GM12864 (cell line): Measurements from ENCODE around the gene MALAT1.

Experiments used
- DNase-seq: peaks from one replicate; pipeline ENCODE4 v3.0.0-alpha.2; 2011; ENCODE audit warnings: low read depth
- H3K4me3 ChIP-seq: 2 replicates; pipeline ENCODE4 v1.5.1; 2011; ENCODE audit warnings: mild to moderate bottlenecking, low read depth, low read length, control low read depth
- TF ChIP-seq, protein P1 (sequence below): IDR thresholded peaks from 2 replicates; pipeline ENCODE4 v1.5.1; 2011; ENCODE audit warnings: low read depth, mild to moderate bottlenecking, moderate library complexity, low read length, control low read depth, inconsistent platforms; ENCODE audit errors: missing control alignments

Gene MALAT1

DNA sequence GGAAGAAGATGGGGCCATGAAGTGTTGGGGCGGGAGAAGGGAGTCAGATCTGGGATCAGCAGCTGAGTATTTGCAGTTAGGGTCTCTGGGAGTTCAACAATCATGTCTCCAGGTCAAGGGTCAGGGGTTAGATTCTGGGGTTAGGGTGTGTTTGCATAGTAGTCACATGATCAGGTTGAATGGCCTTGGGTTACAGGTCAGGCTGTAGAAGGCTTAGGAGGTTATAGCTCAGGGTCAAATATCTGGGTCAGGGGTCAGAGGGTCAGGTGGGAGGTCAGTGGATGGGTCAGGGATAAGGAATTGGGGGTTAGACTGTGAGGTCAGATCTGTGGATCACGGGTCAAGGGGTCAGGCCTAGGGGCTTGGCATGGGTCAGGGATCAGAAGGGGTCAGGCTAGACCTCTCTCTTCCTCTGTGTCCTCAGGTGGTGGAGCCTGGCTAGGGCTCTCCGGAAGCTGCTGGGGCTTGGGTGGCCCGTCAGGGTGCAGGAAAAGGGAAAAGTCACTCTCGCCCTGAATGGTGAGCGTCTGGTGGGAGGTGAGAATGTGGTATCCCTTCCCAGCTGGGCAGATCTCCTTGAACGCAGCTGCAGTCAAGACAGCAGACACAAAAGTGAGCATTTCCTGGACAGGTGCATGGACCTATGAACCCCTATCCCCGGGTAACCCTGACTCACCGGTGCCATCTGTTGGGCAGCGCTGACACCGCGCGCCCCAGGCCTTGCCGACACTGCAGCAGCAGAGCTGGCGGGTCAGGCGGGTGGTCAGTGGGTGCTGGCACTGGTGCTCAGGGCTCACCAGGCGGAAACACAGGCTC is 52.9 kb downstream of the MALAT1 start:
- DNase-seq, result peak; percentile 37
- TF ChIP-seq, protein P1, sequence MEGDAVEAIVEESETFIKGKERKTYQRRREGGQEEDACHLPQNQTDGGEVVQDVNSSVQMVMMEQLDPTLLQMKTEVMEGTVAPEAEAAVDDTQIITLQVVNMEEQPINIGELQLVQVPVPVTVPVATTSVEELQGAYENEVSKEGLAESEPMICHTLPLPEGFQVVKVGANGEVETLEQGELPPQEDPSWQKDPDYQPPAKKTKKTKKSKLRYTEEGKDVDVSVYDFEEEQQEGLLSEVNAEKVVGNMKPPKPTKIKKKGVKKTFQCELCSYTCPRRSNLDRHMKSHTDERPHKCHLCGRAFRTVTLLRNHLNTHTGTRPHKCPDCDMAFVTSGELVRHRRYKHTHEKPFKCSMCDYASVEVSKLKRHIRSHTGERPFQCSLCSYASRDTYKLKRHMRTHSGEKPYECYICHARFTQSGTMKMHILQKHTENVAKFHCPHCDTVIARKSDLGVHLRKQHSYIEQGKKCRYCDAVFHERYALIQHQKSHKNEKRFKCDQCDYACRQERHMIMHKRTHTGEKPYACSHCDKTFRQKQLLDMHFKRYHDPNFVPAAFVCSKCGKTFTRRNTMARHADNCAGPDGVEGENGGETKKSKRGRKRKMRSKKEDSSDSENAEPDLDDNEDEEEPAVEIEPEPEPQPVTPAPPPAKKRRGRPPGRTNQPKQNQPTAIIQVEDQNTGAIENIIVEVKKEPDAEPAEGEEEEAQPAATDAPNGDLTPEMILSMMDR, result peak; percentile 75
- no peak overlapping the region for H3K4me3 ChIP-seq

DNA sequence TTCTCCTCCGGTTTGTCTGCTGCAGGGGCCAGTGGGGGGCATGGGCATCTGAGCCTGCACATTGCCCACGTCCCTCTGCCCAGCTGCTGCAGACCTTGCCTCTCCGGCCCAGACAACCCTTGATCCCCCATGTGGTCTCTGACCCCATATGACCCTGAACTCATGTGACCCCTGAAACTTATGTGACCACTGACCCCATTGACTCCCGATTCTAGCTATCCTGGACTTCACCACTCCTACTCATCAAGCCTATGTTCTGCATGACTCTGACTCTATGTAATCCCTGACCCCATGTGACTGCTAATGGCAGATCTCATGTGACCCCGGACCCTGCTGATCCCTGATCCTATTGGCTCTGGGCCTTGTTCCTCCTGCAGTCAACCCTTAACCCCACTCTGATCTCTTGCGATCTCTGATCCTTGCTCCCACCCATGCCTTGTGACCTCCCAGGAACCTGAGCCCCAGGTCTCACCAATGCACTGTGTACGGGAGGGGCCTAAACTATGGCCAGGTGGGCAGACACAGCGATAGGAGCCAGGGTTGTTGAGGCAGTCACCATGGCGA is 53.6 kb downstream of the MALAT1 start:
- no peak for DNase-seq
- TF ChIP-seq, protein P1, result no peak
- no peak overlapping the region for H3K4me3 ChIP-seq

DNA sequence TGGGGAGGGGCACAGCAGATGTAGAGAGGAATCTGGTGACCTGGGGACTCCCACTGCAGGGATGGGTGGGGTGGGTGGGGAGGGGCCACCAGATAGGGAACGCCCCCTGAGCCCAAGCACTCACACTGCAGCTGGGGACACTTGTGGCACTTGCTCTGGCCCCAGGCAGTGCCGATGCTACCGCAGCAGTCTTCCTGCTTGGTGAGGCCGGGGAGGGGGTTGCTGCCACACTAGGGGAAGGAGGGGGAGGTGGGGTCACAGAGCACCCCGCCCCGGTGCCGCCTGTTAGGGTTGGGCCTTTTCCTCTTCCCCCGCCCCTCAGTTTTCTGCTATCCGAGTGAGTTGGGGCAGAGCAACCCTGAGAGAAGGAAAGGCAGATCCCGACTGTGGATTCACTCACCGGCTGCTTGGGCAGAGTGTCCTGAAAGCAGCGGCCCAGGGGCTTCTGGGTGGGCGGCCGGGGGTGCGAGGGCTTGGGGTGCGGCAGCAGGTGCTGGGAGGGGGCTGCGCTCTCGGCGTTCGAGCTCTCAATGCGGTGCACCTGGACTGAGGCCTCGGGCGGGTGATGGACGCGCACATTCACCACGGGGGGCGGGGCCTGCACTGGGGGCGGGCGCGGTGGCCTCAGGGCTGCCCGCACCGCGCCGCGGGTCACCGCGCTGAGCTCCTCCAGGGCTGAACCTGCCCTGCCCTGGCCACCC is 54.6 kb downstream of the MALAT1 start:
- TF ChIP-seq, protein P1, result no peak
- DNase-seq, result no peak
- no peak overlapping the region for H3K4me3 ChIP-seq

DNA sequence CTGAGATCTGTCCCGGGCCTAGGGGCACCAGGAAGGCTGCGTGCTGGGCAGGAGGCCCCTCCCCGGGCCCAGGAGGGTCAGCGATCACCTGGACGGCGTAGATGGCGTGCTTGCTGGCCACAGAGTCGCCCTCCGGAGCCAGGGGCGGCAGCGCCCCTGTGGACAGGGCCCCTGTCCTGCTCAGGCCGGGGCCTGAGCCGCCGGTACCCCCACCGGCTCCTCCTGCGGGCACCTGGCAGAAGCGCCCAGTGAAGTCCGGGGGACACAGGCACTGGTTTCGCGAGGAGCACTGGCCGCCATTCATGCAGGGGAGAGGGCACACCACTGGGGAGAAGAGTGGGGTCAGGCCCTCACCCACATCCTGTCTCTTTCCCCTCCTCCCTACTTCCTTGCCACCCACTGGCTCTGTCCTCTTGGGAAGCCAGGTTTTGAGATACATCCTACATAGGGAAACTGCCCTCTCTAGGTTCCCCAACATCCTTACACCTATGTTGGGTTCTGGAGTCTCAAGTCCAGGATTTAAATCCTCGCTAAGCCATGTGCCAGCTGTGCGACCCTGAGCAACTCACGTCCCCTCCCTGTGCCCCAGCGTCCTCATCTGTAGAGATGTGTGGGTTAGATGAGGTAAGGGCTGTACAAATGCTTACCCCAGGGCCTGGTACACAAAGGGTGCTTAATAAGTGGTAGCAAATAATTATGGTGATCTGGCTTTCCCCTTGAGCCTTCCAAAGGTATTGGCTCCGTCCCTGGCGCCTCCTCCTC is 55.4 kb downstream of the MALAT1 start:
- no peak for DNase-seq
- no peak overlapping the region for H3K4me3 ChIP-seq
- TF ChIP-seq, protein P1, result no peak

DNA sequence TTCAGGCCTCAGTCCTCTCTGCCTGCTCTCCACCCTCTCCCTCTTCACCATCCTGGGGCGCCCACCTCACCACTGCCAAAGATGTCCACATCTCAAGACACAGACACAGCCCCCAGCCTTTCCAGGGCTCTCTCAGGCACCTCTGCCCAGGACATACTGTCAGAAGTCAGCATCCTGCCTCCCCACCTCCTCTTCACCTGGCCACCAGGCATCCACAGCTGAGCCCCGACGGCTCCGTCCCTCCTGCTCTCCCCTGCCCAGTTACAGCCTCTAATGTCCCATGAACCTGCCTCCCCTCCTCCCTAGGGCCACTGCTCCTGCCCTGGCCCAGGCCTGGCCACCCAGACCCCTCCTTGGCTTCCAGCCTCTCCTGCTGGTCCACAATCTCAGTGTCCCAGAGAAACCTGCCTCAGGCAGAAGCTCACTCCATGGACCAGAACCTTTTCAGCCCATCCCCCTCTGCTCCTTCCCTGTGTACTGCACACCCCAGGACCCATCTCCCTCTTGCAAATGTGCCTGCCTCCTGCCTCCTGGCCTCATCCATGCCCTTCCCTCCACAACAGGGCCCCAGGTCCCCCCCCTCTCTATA is 56.1 kb downstream of the MALAT1 start:
- TF ChIP-seq, protein P1, result no peak
- no peak overlapping the region for H3K4me3 ChIP-seq
- DNase-seq, result no peak

DNA sequence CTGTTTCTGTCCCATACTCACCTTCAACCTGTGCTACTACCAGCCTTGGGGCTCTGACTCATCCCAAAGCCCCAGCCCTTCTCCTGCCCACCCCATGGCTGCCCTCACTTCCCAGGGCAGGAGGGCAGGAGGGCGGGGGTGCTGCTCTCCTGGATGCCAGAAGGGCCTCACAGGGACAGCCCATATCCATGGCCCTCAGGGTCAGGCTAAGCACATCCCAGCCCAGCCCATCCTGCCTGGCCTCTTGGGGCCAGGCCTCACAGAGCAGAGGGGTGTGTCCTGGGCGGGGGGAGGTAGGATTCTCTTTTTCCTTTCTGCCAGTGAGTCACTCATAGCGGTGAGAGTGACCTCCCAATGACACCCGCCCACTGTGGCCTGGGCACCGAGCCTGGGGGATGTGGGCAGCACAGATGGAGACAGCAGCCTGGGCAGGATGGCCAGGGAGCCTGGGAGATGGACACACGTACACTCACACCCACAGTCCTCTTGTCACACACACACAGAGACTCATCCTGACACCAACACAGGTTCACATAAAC is 56.9 kb downstream of the MALAT1 start:
- no peak for DNase-seq
- H3K4me3 ChIP-seq, result no peak overlapping the region
- TF ChIP-seq, protein P1, result no peak
